ENCODE measurements around the gene PRKD1. TPM values are rescaled to one million over a fixed set of nuclear protein-coding genes. Genes with fewer than 3 reads are reported as not detected.

PRKD1 gene
- total and polyA plus RNA-seq, 10 of the 15 experiments (the other 5 are each of a cell fraction or from before 2014, with no cell fraction given) = 0.02 to 0.56 TPM; not detected in 8

GRCh38 chr14:29814156-29815015 lies 113.3 kb downstream of the PRKD1 start:
- ChIA-PET RAD21 (ENCODE audit: unreplicated experiment) (no interaction called here), POLR2A (no interaction called here), CTCF (interaction anchor here (1.5 kb wide), 1 partner anchor 16 kb away, joined by 4 read pairs; no protein-coding TSS in a partner anchor), SMC1A (ENCODE audit: uncharacterized antibody, unreplicated experiment) (no interaction called here)
- FAIRE-seq (no peak), ATAC-seq (no peak), DNase-seq (ENCODE audit: low read depth, low spot score) (no peak)
- H4K20me1 ChIP-seq (ENCODE audit: control insufficient read depth, insufficient read depth) = no peaks in the 10 kb centered on the region
- H3K4me1 ChIP-seq (ENCODE audit: control insufficient read depth, insufficient read depth, low read length) = no peaks in the 10 kb centered on the region
- H2AFZ ChIP-seq (ENCODE audit: control insufficient read depth, low read depth, low read length) = no peak overlapping the region
- no peaks in the 10 kb centered on the region for H3K36me3 ChIP-seq (ENCODE audit: control insufficient read depth in 2 of 2, insufficient read depth in 2 of 2, low read length in 1 of 2)
- TF ChIP-seq TCF7 (IDR thresholded peaks at IDR 0.05; ENCODE audit: borderline replicate concordance) (no peak), CREB1 (IDR thresholded peaks at IDR 0.05; ENCODE audit: low read depth) (no peak), CHD2 (IDR thresholded peaks at IDR 0.05; ENCODE audit: borderline replicate concordance, low read depth, low read length) (no peak), RUNX3 (IDR thresholded peaks at IDR 0.05; ENCODE audit: low read length) (no peak), ZNF687 (IDR thresholded peaks at IDR 0.05) (no peak), CEBPZ (IDR thresholded peaks at IDR 0.05; ENCODE audit: low read depth, low read length) (no peak), SUZ12 (IDR thresholded peaks at IDR 0.05; ENCODE audit: unreplicated experiment) (no peak), POLR2A (IDR thresholded peaks at IDR 0.05; ENCODE audit: low read depth, low read length) (no peak), RBBP5 (conservative IDR thresholded peaks at IDR 0.05) (no peak)
- WGBS (ENCODE audit: insufficient coverage, insufficient replicate concordance, low lambda C conversion rate, missing lambda C conversion rate) = 15% methylated on average over 6 of the region's 6 CpGs
- in situ Hi-C loops (cut with MboI) (no loop called here), intact Hi-C loops (cut with micrococcal nuclease; ENCODE audit: unreplicated experiment) (no loop called here)
- H3K27me3 ChIP-seq (replicated peaks in 1 of 2; ENCODE audit: control insufficient read depth in 2 of 2, insufficient read depth in 2 of 2, low read length in 1 of 2) = no peaks in the 10 kb centered on the region
- H3K9ac ChIP-seq (ENCODE audit: control insufficient read depth, insufficient read depth, low read length) = no peak overlapping the region
- no peak overlapping the region for H3K4me2 ChIP-seq (ENCODE audit: control insufficient read depth, insufficient read depth)
- H3K79me2 ChIP-seq (ENCODE audit: control insufficient read depth, insufficient read depth, low read length) = no peaks in the 10 kb centered on the region
- no peak overlapping the region for H3K27ac ChIP-seq (ENCODE audit: control insufficient read depth, insufficient read depth)
- no peak overlapping the region for H3K4me3 ChIP-seq
- no peaks in the 10 kb centered on the region; the same call in 2 of the 3 replicates for H3K9me3 ChIP-seq (replicated peaks; ENCODE audit: control insufficient read depth, insufficient read depth, low read length)
- no TSS peak for BruUV-seq (replicated peaks)
